ENCODE measurements around the gene ZNF202. TPM values are rescaled to one million over a fixed set of nuclear protein-coding genes. Genes with fewer than 3 reads are reported as not detected.
"Not testable (repeated sequence)": the region's sequence is repeated elsewhere in the genome, so short reads cannot be mapped to it uniquely, and the experiment has no call there.

ZNF202 gene
- total and polyA plus RNA-seq, 2 donors (not counting 1 experiment from before 2014, with no cell fraction given), result 4.5 to 9.7 TPM

- DNase-seq (ENCODE audit: low read depth in 2 of 2), result no peak
- TF ChIP-seq EZH2 (IDR thresholded peaks at IDR 0.05; ENCODE audit: low read length, missing control alignments) (no peak), CTCF (conservative IDR thresholded peaks at IDR 0.05 in 1 of 2, IDR thresholded peaks at IDR 0.05 in 1 of 2; ENCODE audit: low read depth in 1 of 2, low read length in 2 of 2) (no peak)
Measured at GRCh38 chr11:123718469-123718868, 23.0 kb downstream of the ZNF202 start.

GRCh38 chr11:123718063-123718462 is 23.4 kb downstream of the ZNF202 start:
- Histone ChIP-seq H3K79me2 (ENCODE audit: control insufficient read depth, insufficient read depth, low read length) (no peaks in the 10 kb centered on the region), H2AFZ (ENCODE audit: low read length) (no peak overlapping the region), H3K4me3 (replicated peaks in 1 of 4; ENCODE audit: control extremely low read depth in 1 of 4, insufficient read depth in 1 of 4, low read depth in 3 of 4, low read length in 4 of 4) (no peak overlapping the region), H3K27me3 (ENCODE audit: control insufficient read depth, insufficient read depth, low read length) (no peaks in the 10 kb centered on the region), H3K36me3 (ENCODE audit: control insufficient read depth, insufficient read depth, low read length) (no peaks in the 10 kb centered on the region), H3K4me2 (ENCODE audit: extremely low read depth, insufficient read depth, low read length) (no peak overlapping the region), H4K20me1 (ENCODE audit: control insufficient read depth, extremely low read depth, insufficient read depth, low read length) (no peaks in the 10 kb centered on the region), H3K27ac (ENCODE audit: insufficient read depth, low read length) (no peak overlapping the region), H3K4me1 (ENCODE audit: control insufficient read depth, extremely low read depth, insufficient read depth, low read length) (no peaks in the 10 kb centered on the region), H3K9me3 (ENCODE audit: control insufficient read depth, insufficient read depth, low read depth, low read length) (no peaks in the 10 kb centered on the region), H3K9ac (ENCODE audit: insufficient read depth, low read length) (no peak overlapping the region)
- TF ChIP-seq CTCF (conservative IDR thresholded peaks at IDR 0.05 in 1 of 2, IDR thresholded peaks at IDR 0.05 in 1 of 2; ENCODE audit: low read depth in 1 of 2, low read length in 2 of 2) (no peak), EZH2 (IDR thresholded peaks at IDR 0.05; ENCODE audit: low read length, missing control alignments) (no peak)
- DNase-seq (ENCODE audit: low read depth in 2 of 2), result no peak

More at GRCh38 chr11:123718469-123718868, 23.0 kb downstream of the ZNF202 start:
- Histone ChIP-seq H3K4me3 (replicated peaks in 1 of 4; ENCODE audit: control extremely low read depth in 1 of 4, insufficient read depth in 1 of 4, low read depth in 3 of 4, low read length in 4 of 4) (no peak overlapping the region), H3K9ac (ENCODE audit: insufficient read depth, low read length) (no peak overlapping the region), H3K4me1 (ENCODE audit: control insufficient read depth, extremely low read depth, insufficient read depth, low read length) (no peaks in the 10 kb centered on the region), H3K79me2 (ENCODE audit: control insufficient read depth, insufficient read depth, low read length) (no peaks in the 10 kb centered on the region), H3K36me3 (ENCODE audit: control insufficient read depth, insufficient read depth, low read length) (no peaks in the 10 kb centered on the region), H3K27me3 (ENCODE audit: control insufficient read depth, insufficient read depth, low read length) (no peaks in the 10 kb centered on the region), H4K20me1 (ENCODE audit: control insufficient read depth, extremely low read depth, insufficient read depth, low read length) (no peaks in the 10 kb centered on the region), H3K9me3 (ENCODE audit: control insufficient read depth, insufficient read depth, low read depth, low read length) (no peaks in the 10 kb centered on the region), H3K27ac (ENCODE audit: insufficient read depth, low read length) (no peak overlapping the region), H3K4me2 (ENCODE audit: extremely low read depth, insufficient read depth, low read length) (no peak overlapping the region), H2AFZ (ENCODE audit: low read length) (no peak overlapping the region)

GRCh38 chr11:123712627-123713026 is 28.8 kb downstream of the ZNF202 start:
- not testable (repeated sequence) for H3K27me3 ChIP-seq (ENCODE audit: control insufficient read depth, insufficient read depth, low read length); H2AFZ ChIP-seq (ENCODE audit: low read length); H3K9ac ChIP-seq (ENCODE audit: insufficient read depth, low read length); H3K4me1 ChIP-seq (ENCODE audit: control insufficient read depth, extremely low read depth, insufficient read depth, low read length); H3K4me3 ChIP-seq (replicated peaks in 1 of 4; ENCODE audit: control extremely low read depth in 1 of 4, insufficient read depth in 1 of 4, low read depth in 3 of 4, low read length in 4 of 4); H3K36me3 ChIP-seq (ENCODE audit: control insufficient read depth, insufficient read depth, low read length); DNase-seq (ENCODE audit: low read depth in 2 of 2); H3K9me3 ChIP-seq (ENCODE audit: control insufficient read depth, insufficient read depth, low read depth, low read length); H4K20me1 ChIP-seq (ENCODE audit: control insufficient read depth, extremely low read depth, insufficient read depth, low read length); H3K27ac ChIP-seq (ENCODE audit: insufficient read depth, low read length); H3K4me2 ChIP-seq (ENCODE audit: extremely low read depth, insufficient read depth, low read length); H3K79me2 ChIP-seq (ENCODE audit: control insufficient read depth, insufficient read depth, low read length)
